GM18907 (cell line): ENCODE data around the gene CELF4.

Experiments
- ATAC-seq: cut with Tn5 transposase; IDR thresholded peaks from one replicate; pipeline ENCODE4 v1.9.1; 2021; ENCODE audit warnings: mild to moderate bottlenecking, moderate library complexity; ENCODE audit not compliant: unreplicated experiment

Gene CELF4

DNA sequence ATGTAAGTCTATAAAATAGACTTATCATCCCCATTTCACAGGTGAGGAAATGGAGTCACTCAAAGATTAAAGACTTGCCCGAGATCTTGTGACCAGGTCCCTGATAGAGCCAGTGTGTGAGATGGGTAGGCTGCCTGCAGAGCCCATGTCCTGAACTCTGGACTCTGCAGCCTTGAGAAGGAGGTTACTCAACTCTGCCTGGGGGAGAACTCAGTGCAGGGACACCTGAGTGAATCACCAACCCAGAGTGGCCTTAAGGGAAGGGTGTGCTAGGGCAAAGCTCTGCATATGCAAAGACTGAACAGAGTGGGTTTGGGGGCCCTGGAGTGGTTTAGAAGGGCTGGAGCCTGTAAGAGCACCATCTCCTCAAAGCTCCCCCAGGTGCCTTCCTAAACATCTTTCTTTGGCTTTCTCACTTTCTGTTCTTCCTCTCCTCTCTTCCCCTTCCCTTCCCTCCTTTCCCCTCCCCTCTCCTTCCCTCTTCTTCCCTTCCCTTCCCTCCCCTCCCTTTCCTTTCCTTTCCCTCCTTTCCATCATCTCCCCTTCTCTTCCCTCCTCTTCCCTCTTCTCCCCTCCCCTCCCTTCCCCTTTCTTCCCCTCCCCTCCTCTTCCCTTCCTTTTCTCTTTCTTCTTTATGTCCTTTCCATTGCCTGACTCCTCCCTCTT lies 67.6 kb downstream of the CELF4 start:
- ATAC-seq, result no peak

DNA sequence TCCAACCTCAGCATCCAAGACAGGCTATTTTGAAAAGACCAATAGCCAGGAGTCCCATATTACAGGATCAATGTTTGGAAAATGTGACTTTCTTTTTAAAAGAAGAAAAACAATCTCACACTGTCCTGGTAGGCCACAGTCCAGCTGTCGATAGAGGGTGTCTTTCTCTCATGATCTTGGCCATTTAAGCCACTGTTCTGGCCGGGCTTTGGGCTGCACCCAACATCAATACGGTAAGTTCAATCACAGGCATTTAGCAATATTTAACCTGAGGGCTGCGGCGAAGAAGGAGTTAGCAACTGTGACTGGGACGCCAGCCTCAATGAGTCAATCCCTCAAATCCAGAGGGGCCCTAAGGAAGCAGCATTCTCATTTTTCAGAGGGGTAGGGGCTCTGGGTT lies 69.0 kb downstream of the CELF4 start:
- ATAC-seq, result no peak

DNA sequence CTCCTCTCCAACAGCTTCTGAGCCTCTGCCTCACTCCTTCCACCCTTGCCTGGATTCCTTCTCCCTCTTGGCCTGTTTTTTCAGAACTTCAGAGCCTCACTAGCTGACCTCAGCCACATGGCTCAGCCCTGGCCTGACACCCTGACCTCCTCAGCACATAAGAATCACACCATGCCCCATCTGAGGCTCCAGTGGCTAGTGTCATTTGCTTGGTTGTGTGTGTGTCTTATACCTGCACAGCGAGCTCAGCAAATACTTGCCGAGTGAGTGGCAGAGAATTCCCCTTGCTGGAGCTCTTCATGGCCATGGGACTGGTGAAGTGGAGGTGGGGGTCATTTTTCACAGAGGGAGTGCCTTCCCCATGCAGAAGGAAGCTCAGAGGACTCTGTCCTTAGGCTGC lies 70.2 kb downstream of the CELF4 start:
- ATAC-seq, result no peak

DNA sequence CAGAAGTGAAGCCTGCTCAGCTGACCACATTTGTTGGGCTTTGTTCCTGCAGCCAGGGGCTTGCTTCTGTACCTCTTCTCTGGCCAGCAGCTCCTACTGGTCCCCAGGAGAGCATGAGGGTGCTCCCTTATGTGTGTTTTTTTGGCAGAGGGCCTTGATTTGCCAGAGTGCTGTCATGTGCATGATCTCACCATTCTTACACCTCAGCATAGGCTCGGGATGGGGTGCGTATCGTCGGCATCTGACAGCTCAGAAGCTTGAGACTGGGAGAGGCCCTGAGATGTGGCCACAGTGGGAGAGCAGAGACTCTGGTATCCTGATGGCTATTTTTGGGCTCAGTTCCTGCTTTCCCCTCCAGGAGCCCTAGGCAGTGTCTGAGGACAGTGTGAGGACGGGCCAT lies 71.2 kb downstream of the CELF4 start:
- no peak for ATAC-seq

DNA sequence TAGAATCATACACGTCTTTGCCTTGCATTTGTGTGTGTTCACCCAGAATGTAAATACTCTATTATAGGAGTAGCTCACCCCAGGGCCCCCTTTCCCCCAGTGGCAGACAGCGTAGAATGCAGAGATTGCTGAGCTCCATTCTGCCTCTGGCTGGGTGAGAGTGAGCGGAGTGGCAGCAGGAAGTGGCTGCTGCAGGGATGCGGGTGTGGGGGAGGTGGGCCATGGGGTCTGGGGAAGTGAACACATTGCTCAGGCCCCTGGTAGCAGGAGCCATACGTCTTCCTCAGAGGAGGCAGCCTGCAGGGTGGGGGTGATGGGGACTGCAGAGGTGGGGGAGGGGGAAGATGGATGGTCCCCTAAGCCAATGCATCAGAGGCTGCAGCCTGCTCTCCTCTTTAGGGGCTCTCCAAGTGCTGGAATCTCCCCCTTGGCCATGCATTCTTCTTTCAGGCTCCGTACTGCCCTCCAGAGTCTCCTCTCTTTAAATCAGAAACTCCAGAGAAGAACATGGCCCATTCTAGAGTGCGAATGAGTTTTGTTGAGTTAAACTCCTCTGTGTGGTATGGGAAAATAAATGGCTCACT lies 72.2 kb downstream of the CELF4 start:
- no peak for ATAC-seq

DNA sequence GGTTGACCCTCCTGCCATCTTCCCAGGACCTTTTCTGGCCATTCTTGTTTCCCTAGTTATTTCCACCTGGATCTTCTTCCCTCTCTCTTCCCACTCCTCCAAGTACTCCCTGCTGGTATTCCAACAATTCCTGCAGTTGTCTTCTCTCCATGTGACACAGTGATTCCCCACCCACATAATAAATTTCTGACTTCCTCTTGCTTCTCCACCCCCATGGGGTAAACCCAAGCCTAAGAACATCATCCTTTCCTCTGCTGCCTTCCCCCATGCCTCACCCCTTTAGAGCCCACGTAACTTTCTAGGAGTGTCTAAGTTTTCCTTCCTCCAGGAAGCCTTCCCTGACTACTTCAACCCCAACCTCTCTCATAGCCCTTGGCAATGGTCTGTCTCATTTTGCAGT lies 72.6 kb downstream of the CELF4 start:
- no peak for ATAC-seq

DNA sequence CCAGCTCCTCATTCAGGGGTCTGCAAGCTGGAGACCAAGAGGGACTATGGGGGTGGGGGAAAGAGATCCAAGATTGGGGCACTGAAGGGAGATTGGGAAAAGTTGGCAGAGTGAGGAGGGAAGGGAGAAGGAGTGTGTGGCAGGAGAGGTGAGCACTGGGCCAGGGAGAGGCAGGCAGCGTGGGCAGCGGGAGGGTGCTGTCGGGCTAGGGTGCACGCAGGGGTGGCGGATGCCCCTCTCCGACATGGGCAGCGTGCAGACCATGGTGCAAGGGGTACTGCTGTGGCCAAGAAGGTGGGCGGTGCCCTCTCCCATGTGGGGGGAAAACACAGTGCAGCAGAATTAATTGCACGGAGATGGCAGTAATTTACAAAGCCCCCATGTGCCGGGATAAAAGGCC lies 74.1 kb downstream of the CELF4 start:
- ATAC-seq, result no peak

DNA sequence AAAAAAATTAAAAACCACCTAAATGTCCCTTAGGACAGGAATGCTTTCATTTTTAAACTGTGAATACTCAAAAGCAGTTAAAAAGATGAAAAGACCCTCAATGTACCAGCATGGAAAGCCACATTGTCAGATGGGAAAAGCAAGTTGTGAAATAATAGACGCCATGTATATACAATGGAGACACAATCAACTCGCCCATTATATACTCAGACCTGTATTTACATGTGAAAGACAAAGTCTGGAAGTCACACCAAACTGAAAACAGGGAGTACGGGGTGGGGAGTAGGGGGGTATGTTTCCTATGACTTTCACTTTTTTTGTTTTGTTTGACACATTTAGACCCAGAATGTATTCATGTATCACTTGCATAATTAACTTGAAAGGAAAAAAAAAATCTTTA lies 75.6 kb downstream of the CELF4 start:
- ATAC-seq, result no peak

DNA sequence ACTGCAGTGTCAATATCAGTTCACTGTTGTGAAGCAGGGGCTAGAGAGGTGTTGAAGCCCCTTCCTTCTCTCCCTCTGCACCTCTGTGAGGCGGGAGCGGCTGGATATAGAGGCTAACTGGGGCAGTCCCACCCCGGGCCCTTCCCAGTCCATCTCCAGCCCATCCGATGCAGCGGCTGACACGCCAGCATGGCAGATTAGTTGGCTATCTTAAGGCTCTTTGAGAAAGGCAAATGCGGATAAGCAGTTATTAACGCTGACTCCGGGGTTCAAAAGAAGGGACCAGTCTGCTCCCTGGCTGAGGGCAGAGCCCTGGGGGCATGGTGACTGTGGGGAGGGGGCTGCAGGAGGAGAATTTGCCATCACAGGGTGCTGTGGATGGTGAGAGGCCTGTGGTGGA lies 76.6 kb downstream of the CELF4 start:
- no peak for ATAC-seq

DNA sequence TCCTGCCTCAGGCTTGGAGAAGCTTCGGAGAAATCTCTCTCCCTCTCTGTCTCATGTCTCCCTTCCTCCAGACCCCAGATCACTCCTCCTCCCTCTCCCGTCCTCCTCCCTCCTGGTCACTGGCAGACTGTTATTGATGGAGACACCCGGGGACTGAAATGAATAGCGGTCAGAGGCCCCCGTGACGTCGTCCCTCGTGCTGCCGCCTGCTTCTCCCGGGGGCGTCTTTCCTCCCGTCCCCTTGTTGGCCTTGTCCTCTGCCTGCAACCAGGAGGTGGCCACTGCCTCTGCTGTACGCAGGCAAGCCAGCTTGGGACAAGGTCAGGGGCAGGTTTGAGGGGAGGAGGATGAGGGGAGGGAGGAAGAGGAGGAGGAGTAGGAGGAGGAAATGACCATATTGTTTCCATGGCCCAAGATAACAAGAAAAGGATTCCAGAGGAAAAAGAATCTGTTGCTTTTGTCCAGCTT lies 78.2 kb downstream of the CELF4 start:
- no peak for ATAC-seq

DNA sequence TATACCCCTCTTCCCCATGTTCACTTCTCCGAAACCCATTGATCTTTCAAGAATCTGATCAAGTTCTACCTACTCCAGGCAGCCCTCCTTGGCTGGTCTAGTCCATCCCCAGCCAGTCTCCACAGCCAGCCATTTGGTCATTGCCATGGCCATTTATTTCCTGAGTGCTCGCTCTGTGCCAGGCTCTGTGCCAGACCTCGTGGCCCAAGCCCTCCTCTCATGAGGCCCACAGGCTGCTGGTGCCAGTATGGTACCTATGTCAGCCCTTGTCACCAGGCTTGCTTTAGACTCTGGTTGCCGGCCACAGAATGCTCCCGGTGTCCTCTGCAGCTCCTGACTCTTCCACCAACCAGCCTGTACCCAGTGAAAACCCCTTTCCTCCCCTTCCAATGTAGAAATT lies 78.8 kb downstream of the CELF4 start:
- no peak for ATAC-seq

DNA sequence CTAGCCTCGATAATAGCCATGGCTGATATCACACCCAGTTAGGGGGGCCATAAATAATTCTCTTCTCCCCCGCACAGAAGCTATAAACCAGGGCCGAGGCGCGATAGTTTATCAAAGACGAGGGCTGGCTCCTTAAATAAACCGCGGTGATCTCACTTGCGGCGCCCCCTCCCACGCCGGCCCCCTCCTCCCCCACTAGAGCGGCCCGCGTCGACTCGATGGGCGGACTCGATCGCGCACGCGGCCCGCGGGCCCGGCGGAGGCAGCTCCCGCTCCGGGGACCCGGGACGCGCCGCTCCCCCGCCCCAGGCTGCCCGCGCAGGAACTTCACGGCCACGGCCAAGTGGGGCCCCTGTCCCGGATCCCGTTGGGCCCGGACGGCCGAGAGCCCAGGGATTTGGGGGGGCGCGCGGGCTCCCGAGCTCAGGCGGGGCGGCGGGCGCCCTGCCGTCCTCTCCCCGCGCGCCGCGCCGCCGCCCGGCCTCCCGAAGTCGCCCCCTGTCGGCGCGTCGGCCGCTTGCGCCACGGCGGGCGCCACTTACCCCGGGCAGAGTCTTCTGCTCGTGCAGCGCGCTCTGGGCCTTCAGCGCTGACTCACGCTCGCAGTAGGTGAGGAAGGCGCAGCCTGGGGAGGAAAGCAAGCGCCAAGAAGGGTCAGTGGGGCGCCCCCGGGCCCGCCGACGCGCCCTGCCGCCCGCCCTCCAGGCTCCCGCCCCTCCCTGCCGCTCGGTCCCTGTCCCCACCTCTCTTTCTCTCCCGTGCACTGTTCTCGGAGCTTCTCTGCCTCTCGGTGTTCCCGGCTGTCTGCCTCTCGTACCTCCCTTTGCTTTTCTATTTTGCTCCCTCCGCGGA lies 80.4 kb downstream of the CELF4 start:
- no peak for ATAC-seq

DNA sequence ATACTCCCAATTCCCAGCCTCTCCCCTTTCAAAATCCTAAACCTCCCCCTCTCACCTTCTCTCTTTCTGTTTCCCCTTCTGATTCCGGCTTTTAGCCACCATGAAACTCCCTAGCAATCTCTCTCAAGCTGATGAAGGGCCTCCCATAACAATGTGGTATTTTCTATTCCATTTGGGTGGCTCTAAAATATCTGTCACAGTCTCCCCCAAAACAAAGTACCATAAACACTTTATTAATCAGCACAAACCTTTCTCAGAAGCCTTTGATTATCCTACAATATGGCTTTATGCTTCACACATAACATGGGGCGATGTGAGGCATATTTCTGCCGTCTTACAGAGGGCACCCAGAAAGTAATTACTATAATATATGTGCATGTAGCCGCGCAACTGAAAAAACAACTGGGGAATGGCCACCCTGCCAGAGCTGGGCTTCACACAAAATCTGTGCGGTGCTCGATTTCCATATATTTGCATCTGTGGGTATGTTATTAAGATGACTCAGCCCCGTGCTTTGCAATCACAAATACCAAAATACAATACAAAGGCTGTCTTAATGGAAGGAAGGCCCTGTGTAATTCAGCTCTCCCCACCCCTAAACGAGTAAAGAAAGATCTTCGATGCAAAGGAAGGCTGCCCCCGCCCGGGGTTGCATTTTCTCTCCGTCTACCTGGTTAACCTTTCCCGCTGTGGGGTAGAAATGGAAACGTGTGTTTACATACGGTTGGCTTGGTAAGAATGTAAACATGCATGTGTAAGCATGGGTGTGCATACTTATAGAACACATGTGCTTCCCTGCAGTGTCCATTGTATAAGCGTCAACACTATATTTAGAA lies 81.4 kb downstream of the CELF4 start:
- no peak for ATAC-seq

DNA sequence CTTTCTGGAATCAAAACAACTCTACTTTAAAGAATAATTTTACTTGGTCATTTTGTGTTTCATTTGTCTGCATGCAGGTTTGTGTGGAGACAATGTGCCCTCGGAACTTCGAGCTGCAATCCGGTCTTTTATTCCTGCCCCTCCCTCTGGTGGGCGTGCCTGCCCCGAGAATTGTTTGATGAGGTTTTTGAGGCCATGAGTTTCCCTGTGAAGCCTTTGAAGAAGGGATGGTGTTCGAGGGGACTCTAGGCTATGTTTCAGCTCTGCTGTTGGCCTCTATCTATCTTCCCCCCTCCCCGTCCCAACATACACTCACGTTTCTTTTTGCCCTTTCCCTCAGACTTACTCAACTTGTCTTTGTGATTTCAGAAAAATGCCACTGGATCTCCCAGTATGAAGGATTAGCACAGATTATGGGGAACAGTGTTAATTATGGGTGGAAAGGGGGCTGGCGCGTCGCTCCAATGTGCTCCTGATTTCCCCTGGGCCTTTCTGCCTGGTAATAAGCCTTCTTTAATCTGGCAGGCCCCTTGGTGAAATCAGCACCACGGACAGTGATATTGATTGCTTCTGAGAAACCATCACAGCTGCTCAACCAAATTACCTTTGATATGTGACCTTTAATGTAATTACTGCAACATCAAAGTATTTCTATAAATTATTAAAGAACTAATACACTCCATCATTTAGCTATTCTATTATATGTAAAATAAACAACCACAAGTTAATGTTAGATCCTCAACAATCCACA lies 82.2 kb downstream of the CELF4 start:
- no peak for ATAC-seq

DNA sequence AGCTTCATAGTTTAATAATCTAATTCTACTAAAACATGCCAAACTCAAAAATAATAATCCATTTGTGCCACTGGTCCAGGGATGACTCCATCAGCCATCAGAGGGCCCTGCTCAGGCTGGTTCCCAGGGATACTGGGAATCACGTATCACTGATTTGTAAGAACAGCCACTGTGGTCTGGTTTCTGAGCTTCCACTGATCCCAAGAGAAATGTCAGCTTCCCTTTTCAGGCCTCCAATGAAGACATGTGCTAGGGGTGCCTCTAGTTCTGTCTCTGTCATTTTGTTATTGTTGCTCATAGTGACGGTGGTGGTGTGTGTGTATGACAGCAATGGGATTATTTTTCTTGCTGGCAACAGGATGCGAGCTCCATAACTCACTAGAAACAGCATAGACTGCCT lies 83.2 kb downstream of the CELF4 start:
- no peak for ATAC-seq

DNA sequence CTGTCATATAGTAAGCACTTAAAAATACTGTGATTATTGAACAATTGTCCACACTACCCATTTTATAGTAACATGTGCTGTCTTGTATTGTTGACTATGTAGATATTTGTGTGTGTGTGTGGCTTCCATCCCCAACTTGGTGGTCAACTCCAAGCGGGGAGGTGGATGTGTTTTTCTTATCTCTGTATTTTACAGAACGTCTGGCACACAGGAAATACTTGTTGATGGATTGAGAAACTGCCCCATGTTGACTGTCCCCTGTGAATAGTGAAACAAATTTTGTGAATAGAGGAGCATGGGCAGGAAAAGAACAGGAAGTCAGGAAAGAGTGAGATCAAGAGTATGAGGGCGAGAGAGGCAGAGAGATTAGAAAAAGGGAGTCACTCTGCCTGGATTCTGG lies 83.6 kb downstream of the CELF4 start:
- no peak for ATAC-seq

DNA sequence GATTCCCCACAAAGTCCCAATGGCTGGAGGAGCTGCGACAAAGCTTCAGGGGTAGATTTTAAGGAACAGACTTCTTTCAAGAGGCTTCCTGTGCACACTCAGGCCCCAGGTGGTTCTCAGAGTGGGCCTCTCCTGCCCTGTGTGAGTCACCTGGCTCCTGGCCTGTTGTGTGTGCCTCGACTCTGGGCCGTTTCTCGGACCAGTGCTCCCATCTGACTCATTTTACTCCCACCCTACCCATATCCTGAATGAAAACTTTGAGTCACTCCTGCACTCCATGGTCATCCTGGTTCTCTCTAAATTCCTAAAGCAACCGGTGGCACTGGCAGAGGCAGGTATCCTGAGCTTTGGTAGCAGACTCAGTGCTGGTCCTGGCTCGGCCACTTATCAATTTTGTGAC lies 84.1 kb downstream of the CELF4 start:
- no peak for ATAC-seq

DNA sequence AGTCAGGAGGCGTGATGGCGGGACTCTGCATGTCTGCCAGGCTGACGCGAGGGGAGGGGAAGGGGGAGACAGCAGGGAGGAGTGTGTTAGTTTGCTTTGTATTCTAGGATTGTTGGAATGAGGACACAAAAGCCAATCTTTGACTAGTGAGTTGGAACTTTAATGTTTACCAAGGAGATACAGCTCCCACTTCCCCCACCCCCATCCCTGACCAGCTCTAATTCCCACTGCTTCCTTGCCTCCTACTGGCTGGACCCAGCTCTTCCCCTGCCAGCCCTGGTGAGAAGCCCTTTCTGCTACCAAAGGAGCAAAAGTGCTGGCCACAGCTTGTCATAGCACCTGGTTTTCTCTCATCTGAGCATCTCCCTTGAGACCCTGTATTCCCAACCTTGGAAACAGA lies 84.5 kb downstream of the CELF4 start:
- ATAC-seq, result no peak

DNA sequence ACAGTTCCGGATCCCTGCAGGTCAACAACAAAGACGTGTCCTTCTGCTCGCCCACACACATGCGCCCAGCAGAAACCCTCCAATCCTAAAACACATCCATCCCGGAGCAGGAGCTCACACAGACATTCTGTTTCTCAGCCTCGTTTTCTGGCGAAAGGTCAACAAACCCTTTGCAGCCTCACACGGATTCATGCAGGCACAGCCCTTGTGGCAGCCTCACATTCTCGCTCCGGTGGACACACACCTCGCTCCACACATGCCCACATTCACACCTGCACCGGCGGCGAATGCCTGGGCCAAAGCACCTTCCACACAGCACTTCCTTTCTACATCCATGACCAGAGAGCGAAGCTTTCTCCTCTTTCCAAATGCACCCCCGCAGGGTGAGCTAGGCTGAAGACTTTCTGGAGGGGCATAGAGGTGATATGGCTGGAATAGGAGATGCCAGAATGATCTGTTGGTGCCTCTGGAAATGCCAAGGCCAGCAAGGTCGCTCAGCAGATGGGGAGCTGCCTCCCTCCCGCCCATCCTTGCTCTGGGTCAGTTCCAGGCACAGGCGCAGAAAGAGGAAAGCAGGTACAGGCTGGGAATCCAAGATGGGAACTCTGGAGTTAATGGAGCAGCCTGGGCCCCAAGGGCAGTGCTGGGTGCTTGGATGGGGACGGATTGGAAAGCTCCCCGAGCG lies 88.8 kb downstream of the CELF4 start:
- no peak for ATAC-seq

DNA sequence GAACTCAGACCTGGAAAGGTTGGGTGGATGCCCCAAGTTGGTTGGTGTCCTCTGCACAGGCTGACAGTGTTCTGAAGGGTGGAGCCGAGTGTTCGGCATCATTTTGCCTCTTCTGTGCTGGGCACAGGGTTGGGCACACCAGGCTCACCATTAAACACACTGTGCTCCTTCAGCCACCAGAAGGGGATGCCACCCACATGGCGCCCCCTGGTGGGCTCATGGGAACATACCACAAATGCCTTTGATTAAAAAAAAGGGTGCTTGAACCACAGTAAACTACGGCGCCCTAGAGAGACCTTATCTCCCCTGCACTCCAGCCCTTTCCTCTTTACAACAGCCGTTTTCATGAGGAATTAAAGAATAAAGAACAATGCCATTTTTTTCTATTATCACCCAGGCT lies 89.4 kb downstream of the CELF4 start:
- no peak for ATAC-seq
